Colon (tissue), 2 donors: ENCODE measurements around the gene RPS6KB2.

ENCODE experiments used
- FAIRE-seq: peaks from 2 replicates; lab custom pipeline; 2012; peaks lifted over from hg19 to GRCh38; lab: Jason Lieb, UNC
- donor health status: control.
- donor health status: control.

Gene RPS6KB2

DNA sequence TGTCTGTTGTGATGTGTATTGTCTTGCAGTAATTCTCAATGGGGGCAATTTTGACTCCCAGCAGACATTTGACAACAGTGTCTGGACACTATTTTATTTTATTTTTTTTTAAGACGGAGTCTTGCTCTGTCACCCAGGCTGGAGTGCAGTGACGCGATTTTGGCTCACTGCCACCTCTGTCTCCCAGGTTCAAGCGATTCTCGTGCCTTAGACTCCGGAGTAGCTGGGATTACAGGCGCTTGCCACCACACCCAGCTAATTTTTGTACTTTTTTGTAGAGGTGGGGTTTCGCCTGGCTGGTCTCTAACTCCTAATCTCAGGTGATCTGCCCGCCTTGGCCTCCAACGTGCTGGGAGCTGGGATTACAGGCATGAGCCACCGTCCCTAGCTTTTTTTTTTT is 1.4 kb downstream of the RPS6KB2 start:
- no peak for FAIRE-seq

DNA sequence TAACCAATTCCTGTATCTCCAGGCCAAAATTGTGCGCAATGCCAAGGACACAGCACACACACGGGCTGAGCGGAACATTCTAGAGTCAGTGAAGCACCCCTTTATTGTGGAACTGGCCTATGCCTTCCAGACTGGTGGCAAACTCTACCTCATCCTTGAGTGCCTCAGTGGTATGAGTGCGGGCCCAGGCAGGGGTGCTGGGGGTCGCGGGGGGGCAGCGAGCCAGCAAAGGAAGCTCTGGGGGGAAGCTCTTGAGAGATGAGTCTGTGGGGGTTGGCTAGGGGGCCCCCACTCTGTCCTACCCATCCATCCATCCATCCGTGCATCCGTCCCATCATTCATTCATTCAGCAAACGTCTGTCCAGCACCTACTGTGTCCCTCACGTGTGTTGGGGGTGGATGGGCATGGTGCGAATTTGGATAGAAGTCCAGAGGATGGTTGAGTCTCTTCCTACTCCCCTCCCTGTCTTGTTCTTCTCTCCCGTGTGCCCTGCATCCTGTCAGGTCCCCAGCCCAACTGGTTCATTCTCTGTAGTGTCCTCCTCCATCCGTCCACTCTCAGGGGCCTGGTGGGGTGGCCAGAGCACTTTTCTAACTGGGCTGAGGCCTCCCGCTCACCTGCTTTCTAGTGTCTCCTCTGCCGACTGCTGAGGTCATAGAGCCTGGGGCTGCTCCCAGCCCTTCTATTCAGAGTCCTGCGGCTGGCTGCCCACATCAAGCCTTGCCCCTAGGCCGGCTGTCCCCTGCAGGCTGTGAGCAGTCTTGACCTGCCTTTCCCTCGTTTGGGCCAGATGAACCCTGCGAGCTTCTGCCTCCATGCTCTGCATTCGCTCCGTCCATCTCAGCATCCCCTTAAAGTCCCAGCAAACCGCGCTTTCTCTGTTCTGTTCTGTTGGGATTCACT is 3.3 kb downstream of the RPS6KB2 start:
- no peak for FAIRE-seq

DNA sequence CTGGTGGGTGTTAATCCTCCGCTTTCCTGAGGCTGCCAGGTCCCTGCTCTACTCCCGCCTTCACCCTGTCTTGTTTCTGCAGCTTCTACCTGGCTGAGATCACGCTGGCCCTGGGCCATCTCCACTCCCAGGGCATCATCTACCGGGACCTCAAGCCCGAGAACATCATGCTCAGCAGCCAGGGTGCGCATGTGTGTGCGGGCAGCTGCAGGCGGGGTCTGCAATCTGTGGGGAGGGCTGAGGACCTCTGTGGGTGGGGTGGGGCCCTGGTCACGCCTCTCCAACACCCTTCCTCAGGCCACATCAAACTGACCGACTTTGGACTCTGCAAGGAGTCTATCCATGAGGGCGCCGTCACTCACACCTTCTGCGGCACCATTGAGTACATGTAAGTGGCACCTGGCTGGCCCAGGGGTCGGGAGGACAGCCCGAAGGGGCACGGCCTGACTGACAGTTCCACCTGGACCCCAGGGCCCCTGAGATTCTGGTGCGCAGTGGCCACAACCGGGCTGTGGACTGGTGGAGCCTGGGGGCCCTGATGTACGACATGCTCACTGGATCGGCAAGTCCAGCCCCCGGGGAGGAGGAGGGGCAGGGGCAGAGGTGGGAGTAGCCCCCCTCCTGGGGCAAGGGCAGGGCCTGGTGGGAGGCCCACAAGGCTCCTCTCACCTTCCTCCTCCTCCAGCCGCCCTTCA is 4.5 kb downstream of the RPS6KB2 start:
- no peak for FAIRE-seq

DNA sequence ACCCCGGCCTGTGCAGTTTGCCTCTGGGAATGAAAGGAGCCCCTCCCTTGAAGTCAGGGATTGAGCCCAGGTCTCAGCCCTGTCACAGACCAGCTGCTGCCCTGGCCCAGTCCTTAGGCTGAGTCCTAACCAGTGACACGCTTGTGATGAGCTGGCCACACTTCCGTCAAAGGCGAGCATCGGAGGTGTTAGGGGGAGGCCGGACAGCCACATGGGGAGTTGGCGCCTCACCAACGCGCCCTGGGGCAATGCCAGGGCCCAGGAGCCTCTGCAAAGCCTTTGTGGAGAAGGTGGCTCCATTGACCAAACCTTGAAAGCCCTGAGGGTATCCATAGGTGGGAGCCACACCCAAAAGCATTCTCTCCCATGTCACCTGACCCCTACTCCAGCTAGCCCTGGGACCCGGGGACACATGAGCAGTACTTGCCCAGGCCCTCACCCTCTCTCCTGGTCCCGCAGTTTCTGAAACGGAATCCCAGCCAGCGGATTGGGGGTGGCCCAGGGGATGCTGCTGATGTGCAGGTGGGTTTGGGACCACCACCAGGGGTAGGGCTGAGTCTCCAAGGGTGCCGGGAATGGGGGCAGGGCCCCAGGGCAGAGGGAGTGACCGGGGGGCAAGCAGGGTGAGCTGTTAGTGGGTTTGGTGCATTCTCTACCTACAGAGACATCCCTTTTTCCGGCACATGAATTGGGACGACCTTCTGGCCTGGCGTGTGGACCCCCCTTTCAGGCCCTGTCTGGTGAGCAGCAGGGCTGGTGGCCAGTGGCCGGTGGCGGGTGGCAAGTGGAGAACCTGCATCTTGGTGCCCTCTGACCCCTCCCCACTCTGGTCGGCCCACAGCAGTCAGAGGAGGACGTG is 5.5 kb downstream of the RPS6KB2 start:
- FAIRE-seq, result no peak

DNA sequence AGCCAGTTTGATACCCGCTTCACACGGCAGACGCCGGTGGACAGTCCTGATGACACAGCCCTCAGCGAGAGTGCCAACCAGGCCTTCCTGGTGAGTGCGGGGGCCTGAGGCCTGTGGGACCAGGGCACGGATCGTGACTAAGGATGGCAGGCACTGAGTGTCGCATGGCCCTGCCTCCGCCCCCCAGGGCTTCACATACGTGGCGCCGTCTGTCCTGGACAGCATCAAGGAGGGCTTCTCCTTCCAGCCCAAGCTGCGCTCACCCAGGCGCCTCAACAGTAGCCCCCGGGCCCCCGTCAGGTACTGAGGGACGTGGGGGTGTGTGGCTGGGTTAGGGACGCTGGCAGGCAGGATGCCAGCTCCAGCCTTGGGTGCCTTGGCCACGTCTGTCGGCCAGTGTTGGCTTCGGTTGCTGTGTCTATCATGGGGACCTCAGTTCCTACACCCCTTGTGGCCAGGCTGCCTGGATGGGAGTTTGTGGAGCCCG is 6.1 kb downstream of the RPS6KB2 start:
- FAIRE-seq, result no peak

DNA sequence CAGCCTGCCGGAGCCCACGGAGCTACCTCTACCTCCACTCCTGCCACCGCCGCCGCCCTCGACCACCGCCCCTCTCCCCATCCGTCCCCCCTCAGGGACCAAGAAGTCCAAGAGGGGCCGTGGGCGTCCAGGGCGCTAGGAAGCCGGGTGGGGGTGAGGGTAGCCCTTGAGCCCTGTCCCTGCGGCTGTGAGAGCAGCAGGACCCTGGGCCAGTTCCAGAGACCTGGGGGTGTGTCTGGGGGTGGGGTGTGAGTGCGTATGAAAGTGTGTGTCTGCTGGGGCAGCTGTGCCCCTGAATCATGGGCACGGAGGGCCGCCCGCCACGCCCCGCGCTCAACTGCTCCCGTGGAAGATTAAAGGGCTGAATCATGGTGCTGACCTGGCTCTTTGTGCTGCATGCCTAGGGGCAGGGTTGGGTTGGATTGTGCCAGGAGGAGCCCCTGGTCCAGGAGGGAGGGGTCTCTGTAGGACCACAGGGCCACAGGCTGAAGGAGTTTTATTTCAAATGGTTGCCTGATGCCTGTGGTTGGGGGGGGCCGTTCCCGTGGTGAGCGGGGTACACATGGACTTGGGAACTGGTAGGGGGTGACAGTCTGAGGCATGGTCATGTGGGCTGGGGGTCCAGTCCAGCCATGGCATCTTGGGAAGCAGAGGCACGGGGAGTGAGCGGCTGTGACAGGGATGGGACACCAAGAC is 6.9 kb downstream of the RPS6KB2 start:
- FAIRE-seq, result no peak

DNA sequence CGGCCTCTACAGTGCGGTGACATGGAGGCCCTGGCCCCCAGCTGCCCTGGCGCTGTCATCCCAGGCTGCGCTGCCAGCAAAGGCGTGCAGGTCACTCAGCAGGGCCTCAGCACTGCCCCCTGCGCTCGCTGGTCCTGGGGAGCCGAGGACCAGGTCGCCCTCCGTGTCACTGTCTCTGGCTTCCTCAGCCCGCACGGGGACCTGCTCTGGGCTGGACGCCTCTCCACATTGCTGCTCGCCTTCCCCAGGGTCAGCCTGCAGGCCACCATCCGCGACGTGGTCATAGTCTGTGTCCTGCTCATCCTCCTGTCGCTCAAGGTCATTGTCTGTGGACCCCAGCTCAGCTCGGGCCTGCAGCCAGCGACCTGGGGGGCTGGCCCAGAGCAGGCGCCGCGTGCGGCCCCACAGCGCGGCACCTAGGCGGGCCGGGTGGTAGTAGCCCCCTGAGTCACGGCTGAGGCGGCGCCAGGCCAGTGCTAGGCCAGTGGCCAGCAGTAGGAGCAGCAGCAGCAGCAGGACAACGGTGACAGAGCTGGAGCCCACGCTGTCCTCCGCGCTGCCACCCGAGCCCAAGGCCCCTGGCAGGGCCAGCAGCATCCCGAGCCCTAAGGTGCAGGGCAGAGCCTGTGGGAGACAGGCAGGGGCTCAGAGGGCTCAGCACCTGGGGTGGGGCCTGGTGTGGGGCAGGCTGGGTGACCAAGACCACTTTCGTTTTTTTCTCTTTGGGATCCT is 7.6 kb downstream of the RPS6KB2 start:
- FAIRE-seq, result no peak

DNA sequence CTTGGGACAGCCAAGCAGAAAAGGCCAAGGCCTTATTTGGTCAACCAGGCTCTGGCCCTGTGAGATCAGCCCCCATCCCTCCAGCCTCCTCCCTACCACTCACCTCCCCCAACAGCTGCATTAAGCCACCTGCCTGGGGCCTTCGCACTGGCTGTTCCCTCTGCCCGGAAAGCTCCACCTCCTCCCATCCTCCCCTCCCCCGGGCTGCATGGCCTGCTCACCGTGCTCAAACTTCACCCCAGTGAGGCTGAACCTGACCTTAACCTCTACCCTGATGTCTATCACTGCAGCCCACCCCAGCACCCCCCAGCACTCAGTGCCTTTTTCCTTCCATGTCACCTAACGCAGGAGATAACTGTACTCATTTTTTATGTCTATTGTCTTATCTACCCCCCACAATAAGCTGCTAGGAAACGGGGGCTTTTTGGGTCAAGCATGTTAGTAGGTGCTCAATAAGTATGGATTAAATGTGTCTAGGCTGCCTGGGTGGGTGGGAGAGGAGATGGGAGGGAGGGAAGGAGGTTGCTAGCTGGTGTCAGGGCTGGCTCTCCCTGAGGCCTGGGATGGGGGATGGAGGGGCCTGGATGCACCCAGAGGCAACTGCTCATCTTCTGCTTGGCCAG is 8.3 kb downstream of the RPS6KB2 start:
- no peak for FAIRE-seq

DNA sequence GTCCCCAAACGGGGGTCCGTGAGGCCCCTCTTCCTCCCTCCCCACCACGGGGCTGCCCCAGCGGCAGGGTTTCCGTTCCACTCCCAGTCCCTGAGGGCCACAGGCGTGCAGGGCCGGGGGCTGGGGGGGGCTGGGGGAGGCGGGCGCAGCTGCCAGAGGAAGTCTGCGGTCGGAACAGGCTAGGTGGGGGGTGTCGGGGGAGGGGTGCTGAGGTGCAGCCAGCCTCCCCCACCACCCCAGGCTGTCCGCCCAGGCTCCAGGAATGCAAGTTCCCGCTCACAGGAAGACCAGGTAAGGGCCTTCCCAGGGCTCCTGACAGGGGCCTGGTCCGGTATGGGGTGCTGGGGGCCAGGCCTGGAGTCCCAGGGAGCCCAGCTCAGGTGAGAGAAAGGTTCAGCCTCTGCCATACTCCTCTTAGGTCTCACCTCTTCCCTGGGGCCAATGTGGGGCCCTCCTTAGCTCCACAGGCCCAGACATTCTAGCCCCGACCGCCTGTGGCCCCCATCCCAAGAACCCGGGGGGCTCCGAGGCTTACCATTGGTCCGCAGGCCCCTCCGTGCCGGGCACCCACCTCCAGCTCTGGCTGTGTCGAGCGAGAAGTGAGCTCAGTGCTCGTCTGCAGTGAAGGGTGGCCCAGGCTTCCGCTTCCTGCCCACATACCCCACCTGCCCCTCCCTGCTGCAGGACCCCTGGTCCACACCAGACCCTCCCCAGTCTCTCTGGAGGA is 9.0 kb downstream of the RPS6KB2 start, which contains the start of gene PTPRCAP:
TSS of gene PTPRCAP (minus strand) at position 601 of the 727 bp plus-strand sequence. CDS start at position 538, 63 bp downstream.
- FAIRE-seq, result no peak

DNA sequence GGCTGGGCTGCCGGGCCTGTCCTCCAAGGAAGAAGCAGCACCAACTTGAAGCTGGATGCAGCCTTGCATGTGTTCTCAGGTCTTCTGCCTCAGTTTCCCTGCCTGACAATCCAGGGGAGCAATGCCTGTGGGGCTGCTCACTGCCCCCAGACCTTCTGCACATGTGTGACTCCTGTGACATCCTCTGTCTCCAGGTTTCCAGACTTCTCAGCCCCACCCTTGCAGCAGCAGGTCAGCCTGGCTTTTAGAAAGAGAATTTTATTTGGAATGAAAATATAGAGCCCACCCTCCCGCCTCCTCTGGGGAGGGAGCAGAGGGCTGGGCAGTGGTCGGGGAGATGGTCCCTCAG is 9.5 kb downstream of the RPS6KB2 start:
- FAIRE-seq, result no peak

DNA sequence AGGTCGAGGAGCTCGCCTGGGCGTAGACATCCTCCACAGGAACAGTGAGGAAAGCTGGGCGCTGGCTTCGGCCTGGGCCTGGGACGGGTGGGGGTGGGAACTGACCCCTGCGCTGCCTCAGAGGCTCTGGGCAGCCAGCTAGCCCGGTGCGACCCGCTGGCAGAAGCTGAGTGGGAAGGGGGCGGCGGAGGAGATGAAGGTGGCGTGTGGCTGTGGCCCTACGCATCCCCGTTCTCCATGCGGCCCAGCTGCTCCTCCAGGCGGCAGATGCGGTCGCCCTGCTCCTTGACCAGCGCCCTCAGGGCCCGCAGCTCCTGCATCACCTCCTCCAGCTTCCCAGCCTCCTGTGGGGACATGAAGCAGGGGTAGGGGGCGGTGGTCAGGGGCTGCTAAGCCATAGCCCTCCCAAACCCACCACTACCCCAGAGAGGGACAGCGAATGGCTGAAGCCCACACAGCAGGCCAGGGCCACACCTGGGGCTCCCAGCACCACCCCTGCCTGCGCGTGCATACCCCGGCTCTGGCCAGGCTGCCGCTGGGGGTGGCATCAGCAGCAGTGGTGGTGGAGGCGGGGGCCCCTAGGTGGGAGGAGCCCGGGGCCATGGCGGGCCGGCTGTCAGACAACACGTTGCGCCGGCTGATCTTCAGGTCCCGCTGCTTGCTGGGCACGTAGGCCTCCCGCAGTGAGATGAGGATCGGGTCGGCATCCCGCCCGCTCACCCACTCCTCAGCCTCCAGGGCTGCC is 10.0 kb downstream of the RPS6KB2 start:
- FAIRE-seq, result no peak

DNA sequence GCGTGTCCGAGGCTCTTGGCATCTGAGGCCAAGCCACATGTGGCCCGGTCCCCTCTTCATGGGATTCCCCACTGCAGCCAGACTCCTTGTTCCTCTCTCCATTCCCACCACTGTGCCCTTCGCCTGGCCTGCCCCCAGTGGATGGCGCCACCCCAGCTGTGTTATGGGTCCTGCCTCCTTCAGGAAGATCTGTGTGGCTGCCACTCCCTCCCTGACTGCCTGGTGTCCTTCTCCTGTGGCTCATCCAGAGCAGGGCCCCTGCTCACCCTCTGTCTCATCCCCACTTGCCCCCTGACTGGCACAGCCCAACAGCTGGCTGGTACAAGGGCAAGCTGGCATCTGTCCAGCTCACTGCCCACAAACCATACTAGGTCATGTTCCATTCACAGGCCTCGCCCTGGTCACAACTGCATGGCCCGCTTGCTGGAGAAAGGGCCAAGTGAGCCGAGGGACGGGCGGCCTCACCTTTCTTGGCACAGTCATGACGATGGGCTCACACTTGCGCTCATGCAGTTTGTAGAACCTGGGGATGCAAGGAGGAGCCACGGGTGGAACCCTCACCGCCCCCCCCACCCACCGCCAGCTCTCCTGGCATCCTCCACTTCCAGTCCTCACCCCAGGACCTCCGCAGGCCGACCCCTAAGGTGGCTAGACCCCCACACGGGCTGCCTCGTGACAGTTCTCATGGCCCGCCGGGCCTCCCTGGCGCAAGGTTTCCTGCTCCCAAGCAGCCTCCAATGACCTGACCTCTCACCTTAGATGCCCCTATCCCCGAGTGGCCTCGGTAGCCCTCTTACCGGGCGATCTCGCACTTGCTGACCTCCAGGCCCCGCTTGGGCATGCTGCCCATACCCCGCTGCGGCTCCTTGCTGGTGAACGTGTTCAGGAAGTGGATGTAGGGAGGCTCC is 11.3 kb downstream of the RPS6KB2 start:
- FAIRE-seq, result no peak

DNA sequence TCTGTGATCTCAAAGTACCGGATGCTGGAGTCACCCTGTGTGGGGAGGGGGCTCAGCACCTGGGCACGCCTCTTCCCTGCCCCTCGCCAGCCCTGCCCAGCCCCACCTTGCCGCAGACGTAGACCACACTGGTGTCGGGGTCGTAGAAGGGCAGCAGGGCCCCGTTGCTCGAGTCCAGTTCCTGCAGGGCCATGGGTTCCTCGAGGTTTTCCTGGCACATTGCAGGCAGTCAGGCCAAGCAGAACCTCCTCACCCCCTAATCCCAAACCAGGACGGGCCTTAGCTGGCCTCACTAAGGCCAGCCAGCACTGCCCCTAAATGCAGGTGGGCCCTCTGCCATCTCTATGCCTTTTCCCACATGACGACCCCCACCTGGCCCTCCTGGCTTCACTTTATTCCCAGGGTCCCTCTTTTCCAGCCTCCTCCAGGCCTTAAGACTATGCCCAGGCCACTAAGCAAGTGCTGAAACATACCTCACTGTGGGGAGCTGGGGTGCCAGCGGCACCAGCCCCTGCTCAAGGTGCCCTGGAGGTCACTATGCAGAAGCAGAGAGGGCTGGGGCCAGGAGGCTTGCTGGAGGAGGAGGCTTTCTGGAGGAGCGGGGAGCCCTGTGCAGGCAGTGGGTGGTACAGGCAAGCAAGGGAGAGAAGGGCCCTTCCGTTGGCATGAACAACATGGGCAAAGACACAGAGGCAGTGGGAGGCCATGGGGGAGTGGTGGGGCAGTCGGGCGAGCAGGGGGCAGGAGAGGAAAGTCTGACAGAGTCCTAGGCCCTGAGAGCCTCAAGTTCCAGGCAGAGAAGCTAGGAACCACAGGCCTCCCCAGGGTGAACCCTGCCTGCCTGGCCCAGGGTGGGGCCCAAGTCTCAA is 12.2 kb downstream of the RPS6KB2 start:
- FAIRE-seq, result no peak

DNA sequence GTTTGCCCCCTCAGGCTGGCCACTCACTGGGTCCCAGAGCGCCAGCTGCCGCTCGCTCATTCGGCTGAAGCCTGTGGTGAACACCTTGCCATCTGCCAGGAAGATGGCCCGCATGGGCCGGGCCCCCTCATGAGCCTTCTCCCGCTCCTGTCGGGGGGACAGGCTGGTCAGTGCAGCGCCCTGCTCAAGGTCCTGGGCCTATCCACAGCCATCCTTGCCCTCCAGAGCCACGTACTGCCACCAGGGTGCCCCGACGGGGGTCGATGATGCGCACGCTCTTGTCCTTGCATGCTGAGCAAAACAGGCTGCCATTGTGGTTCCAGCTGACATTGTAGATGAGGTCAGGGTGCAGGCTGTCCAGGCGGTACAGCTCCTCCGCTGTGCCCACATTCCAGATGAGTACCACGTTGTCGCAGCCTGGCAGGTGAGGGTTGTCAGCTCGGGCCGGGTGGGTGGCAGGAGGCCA is 12.8 kb downstream of the RPS6KB2 start:
- FAIRE-seq, result no peak

DNA sequence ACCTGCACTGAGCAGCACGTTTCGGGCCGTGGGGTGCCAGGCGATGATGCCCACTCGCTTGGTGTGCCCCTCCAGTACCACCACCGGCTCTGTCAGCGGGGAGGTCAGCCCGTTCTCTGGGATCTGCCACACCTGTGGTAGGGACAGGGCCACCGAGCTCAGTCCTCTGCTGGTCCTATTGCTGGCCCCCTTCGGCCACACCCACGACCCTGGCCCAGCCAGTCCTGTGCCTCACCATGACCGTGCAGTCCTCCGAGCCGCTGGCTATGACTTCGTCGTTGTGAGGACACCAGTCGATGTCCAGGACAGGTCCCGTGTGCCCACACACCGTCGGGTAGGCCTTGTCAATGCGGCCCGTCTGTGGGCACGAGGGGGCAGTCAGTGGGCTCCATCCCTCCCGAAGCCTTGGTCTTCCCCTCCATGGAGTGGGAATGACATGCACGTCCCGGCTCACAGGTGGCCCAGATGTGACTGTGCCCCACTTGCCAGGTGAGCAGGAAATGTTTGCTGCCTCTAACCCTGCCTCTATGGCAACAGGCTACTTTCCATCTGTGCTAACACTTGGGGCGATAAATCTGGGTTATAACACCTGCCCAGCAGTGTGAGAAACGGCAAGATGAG is 13.5 kb downstream of the RPS6KB2 start:
- no peak for FAIRE-seq
